UCSD-AML1 (cell line): ENCODE results near the gene BPGM.

Experiments used
- DNase-seq: peaks from one replicate; lab custom pipeline; 2025; ENCODE audit not compliant: unreplicated experiment; lab: John Stamatoyannopoulos, UW

BPGM gene

GRCh38 chr7:134714470-134715205, 68.0 kb downstream of the BPGM start:
- DNase-seq: no peak

GRCh38 chr7:134718211-134718875, 71.7 kb downstream of the BPGM start:
- no peak for DNase-seq

GRCh38 chr7:134720091-134720935, 73.7 kb downstream of the BPGM start:
- DNase-seq: no peak

- no peak for DNase-seq
Measured at GRCh38 chr7:134721171-134721570, 74.5 kb downstream of the BPGM start.

- no peak for DNase-seq
Measured at GRCh38 chr7:134722786-134723322, 76.2 kb downstream of the BPGM start.

- DNase-seq: no peak
Measured at GRCh38 chr7:134723892-134724291, 77.2 kb downstream of the BPGM start.

- DNase-seq: peak; percentile 6
Measured at GRCh38 chr7:134724606-134725005, 78.0 kb downstream of the BPGM start.

GRCh38 chr7:134726581-134726980, 79.9 kb downstream of the BPGM start:
- no peak for DNase-seq

GRCh38 chr7:134727711-134728110, 81.1 kb downstream of the BPGM start:
- no peak for DNase-seq
